NCI-H2227 (cell line): Measurements from ENCODE around the gene WDR90.

ENCODE experiments used
- DNase-seq: peaks from one replicate; lab custom pipeline; 2025; ENCODE audit not compliant: unreplicated experiment; lab: John Stamatoyannopoulos, UW

WDR90 gene

DNA sequence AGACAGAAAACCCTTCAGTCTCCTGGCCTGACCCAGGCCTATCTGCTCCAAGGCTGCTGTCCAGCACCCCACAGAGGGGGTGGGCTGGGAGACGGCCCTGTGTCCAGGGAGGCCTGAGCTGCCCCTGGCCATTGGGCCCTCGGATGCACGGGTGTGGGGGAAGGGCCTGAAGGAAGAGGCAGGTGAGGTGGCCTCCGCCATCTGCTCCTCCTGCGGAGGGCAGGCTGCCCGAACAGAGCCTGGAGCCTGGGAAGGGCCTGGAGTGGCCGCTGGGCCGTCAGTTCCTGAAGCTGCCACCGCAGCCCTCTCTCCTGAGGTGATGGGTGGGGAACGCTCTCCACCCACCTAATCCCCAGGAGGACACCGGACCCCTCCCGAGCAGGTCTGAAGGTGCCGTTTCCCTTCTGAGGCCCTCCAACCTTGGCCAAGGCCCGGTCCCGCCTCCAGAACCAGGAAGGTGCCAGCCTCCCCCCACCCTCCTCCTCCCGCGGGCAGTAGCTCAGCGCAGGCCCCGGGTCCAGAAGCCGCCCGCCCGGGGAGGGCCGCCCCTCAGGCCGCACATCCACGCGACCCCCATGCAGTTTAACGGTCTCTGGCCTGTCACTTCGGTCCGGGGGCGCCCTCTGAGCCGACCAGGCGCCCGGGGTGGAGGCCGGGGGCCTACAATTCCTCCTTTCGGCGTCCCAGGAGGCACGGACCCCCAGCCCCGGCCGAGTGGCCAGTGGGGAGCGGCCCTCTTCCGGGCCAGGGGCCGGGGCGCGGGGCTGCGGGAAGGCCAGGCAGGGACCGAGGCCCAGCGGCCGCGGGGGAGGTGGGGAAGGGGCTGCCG lies 55.6 kb downstream of the WDR90 start:
- DNase-seq: peak; percentile 40

DNA sequence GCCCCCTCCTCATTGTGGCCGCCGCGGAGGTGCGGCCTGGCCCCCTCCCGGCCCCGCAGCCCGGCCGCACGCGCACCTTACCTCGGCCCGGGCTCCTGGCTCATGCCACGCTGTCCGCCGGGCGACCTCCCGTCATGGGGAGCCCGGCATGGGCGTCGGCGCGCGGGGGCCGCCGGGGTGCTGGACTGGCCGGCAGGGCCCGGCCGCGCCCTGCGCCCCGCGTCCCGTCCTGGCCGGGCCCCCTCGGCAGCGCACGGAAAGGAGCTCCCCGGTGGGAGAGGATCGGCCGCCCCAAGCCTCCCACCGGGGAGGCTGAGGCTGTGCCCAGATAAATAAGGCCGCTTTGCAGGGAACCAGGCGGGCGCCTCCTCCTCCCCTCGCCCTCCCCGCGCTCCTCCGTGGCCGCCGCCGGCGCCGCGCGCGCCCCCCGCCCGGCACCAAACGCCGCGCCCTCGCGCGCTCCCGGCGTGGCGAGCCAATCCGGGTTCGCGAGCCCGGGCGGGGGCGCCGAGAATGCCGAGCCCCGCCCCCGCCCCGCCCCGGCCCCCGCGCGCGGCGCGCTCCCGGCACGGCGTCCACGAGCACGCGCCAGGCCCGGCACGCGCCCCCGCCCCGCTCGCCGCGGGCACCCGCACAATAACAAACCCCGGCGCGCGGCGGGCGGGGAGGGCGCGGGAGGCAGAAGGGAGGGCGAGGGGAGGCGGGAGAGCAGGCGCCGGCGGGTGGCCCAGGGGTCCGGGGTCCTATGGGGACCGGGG lies 56.4 kb downstream of the WDR90 start, which contains the start of gene FBXL16:
FBXL16 (minus strand) TSS at position 371 of the 758 bp plus-strand sequence. CDS start 8,396 bp downstream, outside the sequence.
- peak; percentile 94 for DNase-seq

DNA sequence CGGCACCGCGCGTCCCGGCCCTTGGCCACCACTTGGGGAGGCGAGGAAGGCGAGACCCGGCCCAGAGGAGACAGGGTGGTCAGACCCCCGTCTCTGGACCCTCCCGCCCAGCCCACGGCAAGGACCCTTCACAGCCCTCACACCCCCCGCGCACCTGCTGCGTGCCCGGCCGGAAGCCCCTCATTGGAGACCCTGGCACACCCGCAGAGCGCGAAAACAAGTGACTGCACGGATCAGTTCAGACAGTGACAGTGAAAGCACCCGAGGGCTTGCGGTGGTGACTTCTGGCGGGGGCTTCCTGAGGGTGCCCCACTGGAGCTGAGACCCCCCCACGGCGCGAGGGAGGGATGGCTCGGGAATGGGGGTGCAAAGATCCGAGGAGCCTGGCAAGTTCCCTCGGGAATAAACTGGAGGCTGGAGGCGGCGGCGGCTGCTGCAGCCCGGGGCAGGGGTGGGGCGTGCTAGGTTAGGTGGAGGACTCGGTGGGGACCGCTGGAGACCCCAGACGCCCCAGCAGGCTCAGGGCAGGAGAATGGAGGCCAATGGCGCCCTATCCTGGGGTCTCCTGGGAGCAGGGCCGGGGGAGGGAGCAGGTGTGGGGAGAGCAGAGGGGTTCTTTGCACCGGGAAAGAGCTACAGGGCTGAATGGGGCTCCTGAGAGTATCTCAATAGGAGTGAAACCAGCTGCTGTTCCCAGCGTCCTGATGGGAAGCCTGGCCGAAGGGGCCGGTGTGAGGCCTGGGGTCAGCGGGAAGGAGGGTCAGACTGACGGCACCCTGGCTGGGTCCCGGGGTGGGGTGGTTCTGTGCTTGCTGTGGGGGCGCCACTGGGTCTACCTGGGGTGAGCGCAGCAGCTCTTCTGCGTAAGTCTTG lies 57.3 kb downstream of the WDR90 start:
- peak; percentile 47 for DNase-seq

DNA sequence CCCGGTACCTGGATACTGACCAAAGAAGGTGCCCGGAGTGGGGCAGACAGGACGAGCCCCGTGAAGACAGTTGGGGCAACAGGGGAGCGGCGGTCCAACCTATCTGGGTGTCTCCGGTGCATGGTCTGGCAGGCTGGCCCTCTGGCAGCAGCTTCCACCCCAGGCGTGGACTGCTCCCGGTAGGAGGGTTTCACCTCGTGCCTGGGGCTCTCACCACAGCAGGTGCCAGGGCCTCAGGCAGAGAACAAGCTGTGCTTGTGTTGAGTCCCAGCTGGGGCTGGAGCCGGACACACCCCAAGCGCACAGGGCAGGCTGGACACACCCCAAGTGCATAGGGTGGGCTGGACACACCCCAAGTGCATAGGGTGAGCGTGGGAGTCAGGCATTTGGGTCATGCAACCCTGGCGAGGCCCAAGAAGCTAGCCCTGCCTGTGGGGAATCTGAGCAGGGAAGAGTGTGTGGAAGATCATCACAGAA lies 57.9 kb downstream of the WDR90 start:
- DNase-seq: no peak

DNA sequence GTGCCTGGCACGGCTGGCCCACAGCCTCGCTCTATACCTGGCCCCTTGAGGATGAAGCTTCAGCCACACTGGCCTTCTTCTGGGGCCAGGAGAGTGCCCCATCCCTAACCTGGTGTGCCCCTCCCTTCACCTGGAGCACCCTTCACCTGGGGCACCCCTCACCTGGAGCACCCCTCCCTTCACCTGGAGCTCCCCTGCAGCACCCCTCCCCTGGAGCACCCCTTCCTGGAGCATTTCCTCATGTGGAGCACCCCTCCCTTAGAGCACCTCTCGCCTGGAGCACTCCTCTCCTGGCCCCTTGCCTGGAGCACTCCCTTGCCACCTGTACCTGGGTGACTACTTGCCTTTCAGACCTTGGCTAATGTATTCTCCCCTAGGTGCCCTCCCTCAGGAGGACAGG lies 58.9 kb downstream of the WDR90 start:
- no peak for DNase-seq

DNA sequence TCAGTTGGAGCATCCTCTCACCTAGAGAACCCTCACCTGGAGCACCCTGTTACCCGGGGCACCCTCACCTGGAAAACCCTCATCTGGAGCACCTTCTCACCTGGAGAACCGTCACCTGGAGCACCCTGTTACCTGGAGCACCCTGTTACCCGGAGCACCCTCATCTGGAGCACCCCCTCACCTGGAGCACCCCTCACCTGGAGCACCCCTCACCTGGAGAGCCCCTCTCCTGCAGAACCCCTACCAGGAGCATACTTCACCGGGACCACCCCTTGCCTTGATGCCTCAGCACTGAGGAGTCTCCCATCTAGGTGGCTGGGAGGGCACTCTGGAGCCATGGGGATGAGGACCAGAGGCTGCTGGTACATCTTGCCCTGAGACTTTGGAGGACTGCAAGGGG lies 59.8 kb downstream of the WDR90 start:
- DNase-seq: no peak

DNA sequence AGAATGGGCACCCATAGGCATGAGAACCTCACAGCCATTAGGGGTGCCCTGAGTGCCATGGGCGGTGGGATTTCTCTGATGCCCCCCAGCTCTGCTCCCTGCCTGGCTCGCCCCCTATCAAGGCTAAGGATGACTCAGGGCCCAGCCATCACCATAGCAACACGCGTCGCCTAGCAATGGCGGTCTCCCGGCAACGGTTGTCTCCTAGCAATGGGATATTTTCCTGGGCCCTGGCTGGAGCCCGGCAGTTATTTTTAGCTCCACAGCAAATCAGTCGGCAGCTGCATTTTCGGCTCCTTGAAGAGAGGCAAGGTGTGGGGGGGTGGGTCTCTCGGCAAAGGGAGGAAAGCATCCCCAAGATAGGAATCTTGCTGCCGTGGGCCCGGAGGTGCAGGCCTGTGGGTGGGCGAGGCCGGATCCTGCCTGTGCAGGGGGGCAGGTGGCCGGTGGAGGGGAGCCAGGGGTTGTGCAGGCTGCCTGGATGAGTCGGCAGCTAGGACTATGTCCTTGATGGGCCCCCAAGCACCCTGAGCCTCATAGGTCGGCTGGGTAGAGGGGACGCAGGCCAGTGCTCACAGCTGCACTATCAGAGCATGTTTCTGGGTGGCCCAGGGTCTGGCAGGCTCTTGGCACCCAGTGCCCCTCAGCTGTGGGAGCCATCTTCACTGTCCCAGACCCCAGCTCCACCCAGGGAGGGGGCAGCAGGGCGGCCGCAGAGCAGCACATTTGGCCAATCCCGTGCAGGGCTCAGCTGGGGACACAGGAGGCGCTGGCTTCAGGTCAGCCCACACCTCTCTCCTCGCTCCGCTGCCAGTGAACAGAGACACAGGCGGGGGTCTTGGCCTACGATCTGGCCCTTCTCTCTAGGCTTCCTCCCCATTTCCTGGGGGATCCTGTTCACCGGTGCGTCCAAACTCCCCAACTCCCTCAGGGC lies 60.7 kb downstream of the WDR90 start:
- peak; percentile 98 for DNase-seq

DNA sequence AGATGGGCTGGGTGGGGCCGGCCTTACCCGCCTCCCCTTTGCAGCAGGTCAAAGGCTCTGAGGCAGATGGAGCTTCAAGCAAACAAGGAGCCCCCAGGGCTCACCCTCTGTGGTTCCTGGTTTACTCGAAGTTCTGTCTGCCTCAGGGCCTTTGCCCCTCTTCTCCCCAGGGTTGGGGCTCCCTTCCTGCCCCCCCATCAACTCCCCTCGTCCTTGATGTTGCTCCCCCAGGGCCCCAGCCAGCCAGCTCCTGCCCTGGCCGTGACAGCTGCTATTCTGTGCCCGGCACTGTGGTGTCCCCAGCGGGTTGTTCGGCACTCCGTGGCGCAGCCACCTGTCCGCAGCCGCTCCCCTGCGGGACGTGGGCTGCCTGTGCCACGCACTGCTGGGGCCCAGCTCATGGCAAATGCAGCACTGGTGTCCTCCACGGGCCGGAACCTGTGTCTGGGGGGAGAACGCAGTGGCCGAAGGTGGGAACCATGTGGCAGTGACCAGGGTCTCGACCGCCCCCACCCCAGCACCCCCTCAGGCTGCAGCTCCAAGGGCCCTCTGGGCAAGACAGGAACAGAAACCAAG lies 61.4 kb downstream of the WDR90 start:
- no peak for DNase-seq

DNA sequence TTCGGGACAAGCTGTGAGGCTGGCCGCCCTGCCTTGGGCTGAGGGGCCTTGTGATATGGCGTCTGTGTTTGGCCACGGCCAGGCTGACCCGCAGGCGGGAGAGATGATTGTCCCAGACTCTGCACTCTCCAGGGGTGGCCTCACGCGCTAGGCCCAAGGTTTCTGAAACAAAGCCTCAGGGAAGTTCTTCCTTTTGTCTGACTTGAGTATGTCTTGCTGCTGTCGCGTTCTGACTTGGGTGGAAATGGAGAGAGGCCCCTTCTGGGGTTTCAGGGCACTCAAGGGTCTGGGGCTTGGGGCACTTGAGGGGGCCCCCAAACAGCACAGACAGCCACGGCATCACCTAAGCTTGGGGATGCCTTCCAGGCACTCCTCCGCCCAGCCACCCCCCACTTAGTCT lies 61.9 kb downstream of the WDR90 start:
- DNase-seq: peak; percentile 35

DNA sequence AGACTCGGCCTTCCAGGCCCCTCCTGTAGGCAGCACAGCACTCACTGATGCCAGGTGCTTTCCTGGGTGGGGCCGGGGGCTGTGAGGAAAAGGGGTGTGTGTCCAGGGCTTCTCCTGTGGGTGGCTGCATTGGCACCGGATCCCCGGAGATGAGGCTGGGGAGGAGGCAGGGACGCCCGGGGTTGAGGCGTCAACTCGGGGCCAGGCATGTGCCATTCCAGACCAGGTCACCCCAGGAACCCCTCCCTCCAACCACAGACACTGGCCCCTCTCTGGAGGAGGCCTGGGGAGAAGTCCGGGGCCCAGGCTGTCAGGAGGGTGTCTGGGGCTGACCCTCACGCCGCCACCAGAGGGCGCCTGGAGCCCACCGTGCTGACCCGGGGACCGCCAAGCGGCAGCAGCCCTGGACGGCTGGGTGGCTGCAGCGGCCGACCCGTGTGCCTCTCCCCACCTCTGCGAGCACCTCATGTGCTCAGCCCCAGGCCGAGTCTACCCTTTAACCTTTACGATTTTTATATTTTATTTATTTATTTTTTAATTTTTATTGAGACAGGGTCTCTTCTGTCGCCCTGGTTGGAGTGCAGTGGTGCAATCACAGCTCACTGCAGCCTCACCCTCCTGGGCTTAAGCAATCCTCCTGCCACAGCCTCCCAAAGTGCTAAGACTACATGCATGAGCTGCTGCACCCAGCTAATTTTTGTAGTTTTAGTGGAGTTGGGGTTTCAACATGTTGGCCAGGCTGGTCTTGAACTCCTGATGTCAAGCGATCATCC lies 62.6 kb downstream of the WDR90 start:
- peak; percentile 81 for DNase-seq

DNA sequence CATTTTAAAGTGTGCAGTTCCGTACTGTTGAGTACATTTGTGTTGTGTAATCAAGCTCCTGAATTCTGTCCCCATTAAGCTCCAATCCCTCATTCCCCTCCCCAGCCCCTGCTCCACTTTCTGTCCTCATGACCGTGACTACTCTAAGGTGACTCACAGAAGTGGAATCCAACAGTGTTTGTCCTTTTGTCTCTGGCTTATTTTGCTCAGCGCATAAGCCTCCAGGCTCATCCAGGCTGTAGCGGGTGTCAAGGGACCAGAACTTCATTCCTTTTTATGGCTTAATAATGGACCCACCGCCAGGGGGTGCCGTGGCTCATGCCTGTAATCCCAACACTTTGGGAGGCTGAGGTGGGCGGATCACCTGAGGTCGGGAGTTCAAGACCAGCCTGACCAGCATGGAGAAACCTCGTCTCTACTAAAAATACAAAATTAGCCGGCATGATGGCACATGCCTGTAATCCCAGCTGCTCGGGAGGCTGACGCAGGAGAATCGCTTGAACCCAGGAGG lies 63.6 kb downstream of the WDR90 start:
- DNase-seq: peak; percentile 59

DNA sequence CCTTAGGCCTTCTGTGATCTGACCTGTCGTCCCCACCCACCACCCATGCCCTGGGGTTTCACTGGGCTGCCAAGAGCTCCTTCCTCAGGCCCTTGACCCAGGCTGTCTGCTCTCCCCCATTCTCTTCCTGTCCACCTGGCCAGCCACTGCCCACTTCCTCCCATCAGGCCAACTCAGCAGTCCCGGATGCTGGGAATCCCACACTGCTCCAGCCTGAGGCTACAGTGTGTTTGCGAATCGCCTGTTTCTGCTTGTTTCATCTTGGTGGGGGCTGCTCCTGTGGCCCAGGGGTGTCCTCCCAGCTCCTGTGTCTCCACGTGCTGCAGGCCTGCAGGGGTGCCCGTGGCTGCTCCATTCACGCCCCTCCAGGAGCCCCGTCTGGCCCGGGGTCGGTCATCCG lies 64.9 kb downstream of the WDR90 start:
- DNase-seq: no peak

DNA sequence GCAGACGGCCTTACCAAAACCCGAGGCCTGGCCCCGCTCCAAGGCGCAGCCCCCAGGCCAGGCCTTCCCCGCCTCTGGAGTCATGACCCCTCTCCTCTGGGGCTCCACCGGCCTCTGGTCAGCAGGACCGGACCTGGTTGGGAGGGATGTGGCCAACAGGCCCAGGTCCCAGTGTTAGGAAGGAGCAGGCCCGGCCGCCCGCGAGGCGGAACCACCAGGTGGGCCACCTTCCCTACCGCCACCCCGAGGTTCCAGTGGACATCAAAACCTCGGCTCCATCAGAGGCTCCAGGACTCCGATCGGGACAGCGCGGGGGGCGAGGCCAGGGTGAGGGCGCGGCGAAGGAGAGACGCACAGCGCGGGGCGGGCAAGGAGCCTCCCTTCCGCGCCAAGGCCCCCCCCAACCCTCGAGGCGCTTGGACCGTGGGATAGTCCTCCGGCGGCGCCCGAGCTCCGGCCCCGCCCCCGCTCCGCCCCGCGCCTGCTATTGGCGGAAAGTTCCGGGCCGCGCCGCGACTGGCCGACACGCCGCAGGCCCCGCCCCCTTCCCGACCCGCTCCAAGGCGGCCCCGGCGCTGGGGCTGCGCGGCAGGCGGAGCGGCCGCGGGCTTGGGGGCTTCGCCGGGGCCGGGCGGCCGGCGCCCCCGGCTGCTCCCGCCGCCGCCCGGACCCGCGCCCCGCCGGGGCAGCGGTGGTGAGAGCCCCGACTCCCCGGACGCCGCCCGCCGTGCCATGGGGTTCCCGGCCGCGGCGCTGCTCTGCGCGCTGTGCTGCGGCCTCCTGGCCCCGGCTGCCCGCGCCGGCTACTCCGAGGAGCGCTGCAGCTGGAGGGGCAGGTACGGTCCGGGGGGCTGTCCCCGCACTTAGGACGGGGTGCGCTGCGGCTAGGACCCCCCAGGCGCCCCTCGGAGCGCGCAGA lies 65.7 kb downstream of the WDR90 start, which contains the start of gene METRN:
METRN (plus strand) TSS at position 561 of the 919 bp plus-strand sequence; CDS start at position 733, 172 bp downstream.
- peak; percentile 95 for DNase-seq

DNA sequence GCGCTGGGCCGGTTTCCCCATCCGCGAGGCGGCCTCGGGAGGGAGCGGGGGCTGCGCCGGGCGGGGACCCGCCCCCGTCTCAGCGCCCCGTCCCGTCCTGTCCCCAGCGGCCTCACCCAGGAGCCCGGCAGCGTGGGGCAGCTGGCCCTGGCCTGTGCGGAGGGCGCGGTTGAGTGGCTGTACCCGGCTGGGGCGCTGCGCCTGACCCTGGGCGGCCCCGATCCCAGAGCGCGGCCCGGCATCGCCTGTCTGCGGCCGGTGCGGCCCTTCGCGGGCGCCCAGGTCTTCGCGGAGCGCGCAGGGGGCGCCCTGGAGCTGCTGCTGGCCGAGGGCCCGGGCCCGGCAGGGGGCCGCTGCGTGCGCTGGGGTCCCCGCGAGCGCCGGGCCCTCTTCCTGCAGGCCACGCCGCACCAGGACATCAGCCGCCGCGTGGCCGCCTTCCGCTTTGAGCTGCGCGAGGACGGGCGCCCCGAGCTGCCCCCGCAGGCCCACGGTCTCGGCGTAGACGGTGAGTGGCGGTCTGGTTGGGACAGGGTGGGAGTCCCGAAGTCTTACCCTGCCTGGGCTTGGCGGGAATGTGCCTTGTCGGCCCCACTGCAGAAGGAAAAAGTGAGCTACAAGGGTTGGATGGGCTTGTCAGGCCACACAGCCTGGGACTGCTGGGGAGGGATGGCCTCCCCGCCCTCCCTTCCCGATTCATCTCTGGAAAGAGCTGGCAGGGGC lies 66.5 kb downstream of the WDR90 start:
- DNase-seq: peak; percentile 72

DNA sequence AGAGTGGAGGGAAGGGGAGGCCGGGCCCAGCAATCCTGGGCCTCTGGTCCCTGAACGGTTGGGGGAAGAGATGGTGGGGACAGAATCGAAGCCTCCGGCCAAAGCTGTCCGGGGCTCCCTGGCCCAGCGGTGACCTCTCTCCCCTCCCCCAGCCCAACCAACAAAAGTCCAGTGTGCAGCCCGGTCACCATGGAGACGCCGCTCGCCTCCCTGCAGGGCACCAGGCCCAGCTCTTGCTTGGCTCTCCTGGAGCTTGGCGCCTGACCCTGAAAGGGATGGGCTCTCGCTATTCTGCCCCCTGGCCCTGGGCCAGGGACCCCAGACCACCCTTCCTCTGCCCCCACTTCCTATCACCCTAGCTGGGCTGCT lies 67.0 kb downstream of the WDR90 start:
- peak; percentile 72 for DNase-seq

DNA sequence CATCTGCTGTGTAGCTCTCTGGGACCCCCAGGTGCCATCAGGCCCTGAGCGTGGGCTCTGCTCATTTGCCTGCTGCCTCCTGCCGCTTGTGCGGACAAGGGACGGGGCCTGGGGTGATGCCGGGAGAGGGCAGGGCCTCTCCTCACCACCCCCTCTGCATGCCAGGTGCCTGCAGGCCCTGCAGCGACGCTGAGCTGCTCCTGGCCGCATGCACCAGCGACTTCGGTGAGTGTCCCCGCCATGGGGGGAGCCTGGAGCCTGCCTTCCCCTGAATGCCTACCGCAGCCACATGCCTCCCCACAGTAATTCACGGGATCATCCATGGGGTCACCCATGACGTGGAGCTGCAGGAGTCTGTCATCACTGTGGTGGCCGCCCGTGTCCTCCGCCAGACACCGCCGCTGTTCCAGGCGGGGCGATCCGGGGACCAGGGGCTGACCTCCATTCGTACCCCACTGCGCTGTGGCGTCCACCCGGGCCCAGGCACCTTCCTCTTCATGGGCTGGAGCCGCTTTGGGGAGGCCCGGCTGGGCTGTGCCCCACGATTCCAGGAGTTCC lies 67.7 kb downstream of the WDR90 start:
- peak; percentile 28 for DNase-seq
